Astrocyte (in vitro differentiated cells and primary cell): Measurements from ENCODE around the gene SSH2. TPM values are rescaled to one million over a fixed set of nuclear protein-coding genes. Genes with fewer than 3 reads are reported as not detected.
A peak's percentile ranks its signal among the peaks of the same experiment; 100 is the strongest.

Experiments
- DNase-seq: peaks from one replicate; pipeline ENCODE4 v3.0.0-alpha.2; 2010; ENCODE audit warnings: low read depth
- FAIRE-seq: peaks from 2 replicates; lab custom pipeline; 2011; peaks lifted over from hg19 to GRCh38; lab: Jason Lieb, UNC
- H2AFZ ChIP-seq: 2 replicates; pipeline ENCODE4 v1.6.0; 2012; ENCODE audit warnings: low read depth, low read length, inconsistent platforms
- H3K27ac ChIP-seq: 2 replicates; pipeline ENCODE4 v1.5.1; 2011; ENCODE audit warnings: low read depth, low read length, inconsistent platforms
- H3K27me3 ChIP-seq: 2 replicates; pipeline ENCODE4 v1.6.0; 2011; ENCODE audit warnings: low read length, inconsistent platforms; ENCODE audit not compliant: insufficient read depth
- H3K36me3 ChIP-seq: 2 replicates; pipeline ENCODE4 v1.5.1; 2011; ENCODE audit warnings: low read length, inconsistent platforms; ENCODE audit not compliant: insufficient read depth
- H3K4me1 ChIP-seq: 2 replicates; pipeline ENCODE4 v1.5.1; 2011; ENCODE audit warnings: low read length, inconsistent platforms; ENCODE audit not compliant: insufficient read depth
- H3K4me2 ChIP-seq: 2 replicates; pipeline ENCODE4 v1.6.0; 2012; ENCODE audit warnings: low read length, inconsistent platforms
- H3K4me3 ChIP-seq: 2 replicates; pipeline ENCODE4 v1.5.1; 2011; ENCODE audit warnings: low read depth, mild to moderate bottlenecking, low read length, inconsistent platforms; ENCODE audit not compliant: insufficient read depth
- H3K79me2 ChIP-seq: 2 replicates; pipeline ENCODE4 v1.6.0; 2012; ENCODE audit warnings: mild to moderate bottlenecking, low read length, inconsistent platforms; ENCODE audit not compliant: insufficient read depth
- H3K9ac ChIP-seq: 2 replicates; pipeline ENCODE4 v1.6.0; 2012; ENCODE audit warnings: mild to moderate bottlenecking, low read length, inconsistent platforms
- H3K9me3 ChIP-seq: 2 replicates; pipeline ENCODE4 v1.5.1; 2012; ENCODE audit warnings: low read depth, mild to moderate bottlenecking, low read length, inconsistent platforms; ENCODE audit not compliant: insufficient read depth
- H4K20me1 ChIP-seq: 2 replicates; pipeline ENCODE4 v1.6.0; 2012; ENCODE audit warnings: low read length, inconsistent platforms; ENCODE audit not compliant: insufficient read depth
- H3K27ac Mint-ChIP-seq: one replicate; pipeline ENCODE4 v1.8.0; 2021; ENCODE audit warnings: mild to moderate bottlenecking, mixed read lengths; ENCODE audit not compliant: unreplicated experiment
- H3K27me3 Mint-ChIP-seq: one replicate; pipeline ENCODE4 v1.8.0; 2021; ENCODE audit warnings: low read depth, mixed read lengths; ENCODE audit not compliant: unreplicated experiment
- H3K36me3 Mint-ChIP-seq: one replicate; pipeline ENCODE4 v1.8.0; 2021; ENCODE audit warnings: low read depth, mixed read lengths; ENCODE audit not compliant: unreplicated experiment
- H3K4me1 Mint-ChIP-seq: one replicate; pipeline ENCODE4 v1.8.0; 2021; ENCODE audit warnings: low read depth, mixed read lengths; ENCODE audit not compliant: unreplicated experiment
- H3K4me3 Mint-ChIP-seq: one replicate; pipeline ENCODE4 v1.8.0; 2021; ENCODE audit warnings: mild to moderate bottlenecking, moderate library complexity, mixed read lengths; ENCODE audit not compliant: unreplicated experiment
- H3K9me3 Mint-ChIP-seq: one replicate; pipeline ENCODE4 v1.8.0; 2021; ENCODE audit warnings: mild to moderate bottlenecking, mixed read lengths; ENCODE audit not compliant: unreplicated experiment
- EZH2 ChIP-seq: IDR thresholded peaks from 2 replicates; pipeline ENCODE4 v1.6.1; 2012; ENCODE audit warnings: mild to moderate bottlenecking, low read length, inconsistent platforms; ENCODE audit not compliant: insufficient read depth
- total RNA-seq: library from RNA; stranded (reverse); gene quantifications from 2 replicates; pipeline ENCODE4 v1.2.1, GENCODE V29; 2021
- TF ChIP-seq, protein P1 (sequence below): IDR thresholded peaks from 2 replicates; pipeline ENCODE4 v1.5.1; 2011; ENCODE audit warnings: low read depth, mild to moderate bottlenecking, inconsistent platforms, low read length, moderate library complexity; ENCODE audit not compliant: insufficient read depth

SSH2 gene
- total RNA-seq, 1 donor from 2014 or later = 31.1 TPM

DNA sequence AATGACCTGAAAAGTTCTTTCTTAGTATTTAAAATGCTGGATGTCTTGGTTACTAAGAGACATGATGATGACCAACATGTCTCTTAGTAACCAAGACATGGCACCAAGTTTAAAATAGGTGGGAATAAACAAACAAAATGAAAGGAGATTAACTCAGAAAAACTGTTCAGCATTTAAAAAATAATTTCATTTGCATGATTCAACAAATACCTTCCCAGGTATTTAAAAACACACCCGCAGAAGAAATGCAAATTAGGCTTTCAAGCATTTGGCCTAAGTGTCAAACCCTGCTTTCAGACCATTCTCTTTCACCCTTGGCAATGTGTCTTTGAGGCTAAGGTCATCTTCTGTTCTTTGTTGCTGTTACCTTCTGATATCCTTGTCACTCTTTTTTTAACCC is 215.9 kb downstream of the SSH2 start:
- Mint-ChIP-seq H3K27ac (no peak overlapping the region), H3K36me3 (peaks cover 7% of the 10 kb centered on the region), H3K4me3 (no peak overlapping the region), H3K27me3 (no peaks in the 10 kb centered on the region), H3K4me1 (peaks cover 28% of the 10 kb centered on the region), H3K9me3 (no peaks in the 10 kb centered on the region)
- H3K4me3 ChIP-seq = no peak overlapping the region
- H3K27ac ChIP-seq = no peak overlapping the region
- no peaks in the 10 kb centered on the region for H3K36me3 ChIP-seq
- no peak overlapping the region for H3K9ac ChIP-seq
- no peaks in the 10 kb centered on the region for H3K4me1 ChIP-seq
- no peak for DNase-seq
- H3K4me2 ChIP-seq = no peak overlapping the region
- H3K79me2 ChIP-seq = no peaks in the 10 kb centered on the region
- no peak for FAIRE-seq
- no peak overlapping the region for H2AFZ ChIP-seq
- no peaks in the 10 kb centered on the region for H3K27me3 ChIP-seq
- no peak for TF ChIP-seq EZH2
- TF ChIP-seq, protein P1, sequence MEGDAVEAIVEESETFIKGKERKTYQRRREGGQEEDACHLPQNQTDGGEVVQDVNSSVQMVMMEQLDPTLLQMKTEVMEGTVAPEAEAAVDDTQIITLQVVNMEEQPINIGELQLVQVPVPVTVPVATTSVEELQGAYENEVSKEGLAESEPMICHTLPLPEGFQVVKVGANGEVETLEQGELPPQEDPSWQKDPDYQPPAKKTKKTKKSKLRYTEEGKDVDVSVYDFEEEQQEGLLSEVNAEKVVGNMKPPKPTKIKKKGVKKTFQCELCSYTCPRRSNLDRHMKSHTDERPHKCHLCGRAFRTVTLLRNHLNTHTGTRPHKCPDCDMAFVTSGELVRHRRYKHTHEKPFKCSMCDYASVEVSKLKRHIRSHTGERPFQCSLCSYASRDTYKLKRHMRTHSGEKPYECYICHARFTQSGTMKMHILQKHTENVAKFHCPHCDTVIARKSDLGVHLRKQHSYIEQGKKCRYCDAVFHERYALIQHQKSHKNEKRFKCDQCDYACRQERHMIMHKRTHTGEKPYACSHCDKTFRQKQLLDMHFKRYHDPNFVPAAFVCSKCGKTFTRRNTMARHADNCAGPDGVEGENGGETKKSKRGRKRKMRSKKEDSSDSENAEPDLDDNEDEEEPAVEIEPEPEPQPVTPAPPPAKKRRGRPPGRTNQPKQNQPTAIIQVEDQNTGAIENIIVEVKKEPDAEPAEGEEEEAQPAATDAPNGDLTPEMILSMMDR = no peak
- H3K9me3 ChIP-seq = no peaks in the 10 kb centered on the region
- H4K20me1 ChIP-seq = peaks cover 18% of the 10 kb centered on the region

DNA sequence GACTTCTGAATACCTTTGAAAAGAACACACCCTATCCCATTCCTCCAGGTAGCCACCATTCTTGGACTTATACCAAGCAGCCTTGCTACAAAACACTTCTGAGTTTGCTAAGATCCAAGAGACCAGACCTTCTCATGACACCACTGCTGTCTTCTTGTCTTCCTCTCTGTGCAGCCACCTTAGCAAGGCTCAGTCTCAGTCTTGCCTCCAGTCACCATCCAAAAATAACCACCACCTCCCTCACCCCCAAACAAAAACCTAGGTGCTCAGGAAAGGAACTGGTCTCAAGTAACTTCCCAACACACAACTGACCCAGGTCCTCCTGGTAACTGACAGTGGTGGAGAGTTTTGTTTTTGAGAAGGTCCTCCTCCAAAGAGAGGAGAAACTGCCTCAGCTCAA is 216.4 kb downstream of the SSH2 start:
- no peaks in the 10 kb centered on the region for H3K27me3 ChIP-seq
- H3K9me3 ChIP-seq = no peaks in the 10 kb centered on the region
- H3K4me2 ChIP-seq = no peak overlapping the region
- FAIRE-seq (no peak), DNase-seq (no peak)
- H3K4me1 Mint-ChIP-seq = peaks cover 28% of the 10 kb centered on the region
- H3K36me3 ChIP-seq = no peaks in the 10 kb centered on the region
- H3K36me3 Mint-ChIP-seq = peaks cover 6% of the 10 kb centered on the region
- H3K4me1 ChIP-seq = no peaks in the 10 kb centered on the region
- no peak overlapping the region for H3K27ac ChIP-seq
- no peaks in the 10 kb centered on the region for H3K9me3 Mint-ChIP-seq
- no peak overlapping the region for H3K27ac Mint-ChIP-seq
- H3K79me2 ChIP-seq = no peaks in the 10 kb centered on the region
- no peak overlapping the region for H3K9ac ChIP-seq
- no peak overlapping the region for H3K4me3 ChIP-seq
- no peak overlapping the region for H3K4me3 Mint-ChIP-seq
- no peak overlapping the region for H2AFZ ChIP-seq
- peaks cover 18% of the 10 kb centered on the region for H4K20me1 ChIP-seq
- TF ChIP-seq, protein P1 = no peak
- TF ChIP-seq EZH2 = no peak
- no peaks in the 10 kb centered on the region for H3K27me3 Mint-ChIP-seq

DNA sequence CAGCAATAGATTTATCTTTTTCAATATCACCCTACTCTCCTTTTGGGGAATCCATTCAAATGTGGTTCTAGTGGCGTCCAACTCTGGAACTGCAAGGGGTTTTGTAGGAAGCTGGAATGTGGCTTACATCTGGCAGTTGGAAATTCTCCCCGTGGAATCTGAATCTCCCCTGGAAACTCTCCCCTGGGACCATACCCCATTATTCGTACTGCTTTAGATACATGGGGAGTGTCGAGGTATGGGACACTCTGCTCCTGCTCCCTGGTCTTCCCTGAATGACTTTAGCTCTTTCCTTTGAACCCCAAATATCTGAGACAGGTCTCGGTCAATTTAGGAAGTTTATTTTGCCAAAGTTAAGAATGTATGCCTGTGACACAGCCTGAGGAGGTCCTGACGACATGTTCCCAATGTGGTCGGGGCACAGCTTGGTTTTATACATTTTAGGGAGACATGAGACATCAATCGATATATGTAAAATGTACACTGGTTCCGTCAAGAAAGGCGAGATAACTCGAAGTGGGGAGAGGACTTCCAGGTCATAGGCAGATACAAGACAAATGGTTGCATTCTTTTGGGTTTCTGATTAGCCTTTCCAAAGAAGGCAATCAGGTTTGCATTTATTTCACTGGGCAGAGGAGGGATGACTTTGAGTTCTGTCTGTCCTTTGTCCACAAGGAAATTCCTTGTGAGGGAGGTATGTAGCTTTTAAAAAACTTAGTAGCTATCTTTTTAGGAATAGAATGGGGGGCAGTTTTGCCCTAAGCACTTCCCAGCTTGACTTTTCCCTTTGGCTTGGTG is 218.2 kb downstream of the SSH2 start:
- DNase-seq (no peak), FAIRE-seq (no peak)
- Histone ChIP-seq H2AFZ (no peak overlapping the region), H3K9me3 (no peaks in the 10 kb centered on the region), H3K36me3 (no peaks in the 10 kb centered on the region), H3K4me3 (no peak overlapping the region), H3K27ac (no peak overlapping the region), H3K27me3 (no peaks in the 10 kb centered on the region), H3K9ac (no peak overlapping the region), H3K79me2 (no peaks in the 10 kb centered on the region), H4K20me1 (peaks cover 18% of the 10 kb centered on the region), H3K4me1 (no peaks in the 10 kb centered on the region), H3K4me2 (no peak overlapping the region)
- Mint-ChIP-seq H3K4me3 (peak overlapping the region; percentile 54), H3K27me3 (no peaks in the 10 kb centered on the region), H3K9me3 (no peaks in the 10 kb centered on the region), H3K36me3 (no peaks in the 10 kb centered on the region), H3K27ac (no peak overlapping the region), H3K4me1 (peaks cover 28% of the 10 kb centered on the region)
- TF ChIP-seq, protein P1 = no peak
- TF ChIP-seq EZH2 = no peak
